Kidney epithelial cell (primary cell): Measurements from ENCODE around the gene MVB12A. TPM values are rescaled to one million over a fixed set of nuclear protein-coding genes. Genes with fewer than 3 reads are reported as not detected.

Experiments used
- DNase-seq: peaks from one replicate; pipeline ENCODE4 v3.0.0-alpha.2; 2010; ENCODE audit warnings: low read depth
- H3K27me3 ChIP-seq: 2 replicates; pipeline ENCODE4 v1.6.0; 2011; ENCODE audit warnings: low read length; ENCODE audit not compliant: control insufficient read depth, insufficient read depth
- H3K36me3 ChIP-seq: 2 replicates; pipeline ENCODE4 v1.5.1; 2011; ENCODE audit warnings: low read length; ENCODE audit not compliant: control insufficient read depth, insufficient read depth
- H3K4me3 ChIP-seq: 2 replicates; pipeline ENCODE4 v1.5.1; 2011; ENCODE audit warnings: low read depth, mild to moderate bottlenecking, control low read depth, low read length
- CTCF ChIP-seq: IDR thresholded peaks from 2 replicates; pipeline ENCODE4 v1.5.1; 2011; ENCODE audit warnings: mild to moderate bottlenecking, moderate library complexity, low read length, control low read depth, inconsistent platforms; ENCODE audit not compliant: insufficient read depth, poor library complexity, severe bottlenecking
- total RNA-seq: library from RNA; depleted of rRNA; stranded (reverse); fragments of >200 nt; gene quantifications from 2 replicates; pipeline ENCODE4 v1.2.3, GENCODE V29; 2015

The MVB12A gene
- total RNA-seq, 1 donor from 2014 or later = 66.1 TPM

- no peak for TF ChIP-seq CTCF
- no peak for DNase-seq
- Histone ChIP-seq H3K36me3 (no peaks in the 10 kb centered on the region), H3K27me3 (peaks cover 6% of the 10 kb centered on the region), H3K4me3 (no peak overlapping the region)
These were observed 13.0 kb upstream of the MVB12A start for GRCh38 chr19:17406887-17407196.

GRCh38 chr19:17409990-17410389, 9.9 kb upstream of the MVB12A start:
- TF ChIP-seq CTCF = no peak
- no peak overlapping the region for H3K4me3 ChIP-seq

GRCh38 chr19:17411801-17412200, 8.0 kb upstream of the MVB12A start:
- Histone ChIP-seq H3K4me3 (no peak overlapping the region), H3K27me3 (peaks cover 3% of the 10 kb centered on the region), H3K36me3 (no peaks in the 10 kb centered on the region)
- TF ChIP-seq CTCF = no peak
- no peak for DNase-seq

More at GRCh38 chr19:17409990-17410389, 9.9 kb upstream of the MVB12A start:
- Histone ChIP-seq H3K27me3 (peaks cover 3% of the 10 kb centered on the region), H3K36me3 (no peaks in the 10 kb centered on the region)
- no peak for DNase-seq

- TF ChIP-seq CTCF = no peak
- Histone ChIP-seq H3K27me3 (peaks cover 3% of the 10 kb centered on the region), H3K36me3 (no peaks in the 10 kb centered on the region), H3K4me3 (no peak overlapping the region)
- no peak for DNase-seq
These were observed 5.8 kb upstream of the MVB12A start for GRCh38 chr19:17414097-17414496.

- Histone ChIP-seq H3K36me3 (no peaks in the 10 kb centered on the region), H3K27me3 (peaks cover 3% of the 10 kb centered on the region), H3K4me3 (no peak overlapping the region)
- DNase-seq = no peak
- TF ChIP-seq CTCF = no peak
These were observed 4.7 kb upstream of the MVB12A start for GRCh38 chr19:17415121-17415520.

- H3K4me3 ChIP-seq = no peak overlapping the region
- TF ChIP-seq CTCF = no peak
- no peaks in the 10 kb centered on the region for H3K36me3 ChIP-seq
- no peaks in the 10 kb centered on the region for H3K27me3 ChIP-seq
- no peak for DNase-seq
These were observed 1.1 kb upstream of the MVB12A start for GRCh38 chr19:17418710-17419109.
